Measurements from ENCODE around the gene TMEM222. TPM values are rescaled to one million over a fixed set of nuclear protein-coding genes. Genes with fewer than 3 reads are reported as not detected.
A peak's percentile ranks its signal among the peaks of the same experiment; 100 is the strongest.

The TMEM222 gene
- total and polyA plus RNA-seq, 8 donors: 11.9 to 37.0 (median 17.5) TPM

DNA sequence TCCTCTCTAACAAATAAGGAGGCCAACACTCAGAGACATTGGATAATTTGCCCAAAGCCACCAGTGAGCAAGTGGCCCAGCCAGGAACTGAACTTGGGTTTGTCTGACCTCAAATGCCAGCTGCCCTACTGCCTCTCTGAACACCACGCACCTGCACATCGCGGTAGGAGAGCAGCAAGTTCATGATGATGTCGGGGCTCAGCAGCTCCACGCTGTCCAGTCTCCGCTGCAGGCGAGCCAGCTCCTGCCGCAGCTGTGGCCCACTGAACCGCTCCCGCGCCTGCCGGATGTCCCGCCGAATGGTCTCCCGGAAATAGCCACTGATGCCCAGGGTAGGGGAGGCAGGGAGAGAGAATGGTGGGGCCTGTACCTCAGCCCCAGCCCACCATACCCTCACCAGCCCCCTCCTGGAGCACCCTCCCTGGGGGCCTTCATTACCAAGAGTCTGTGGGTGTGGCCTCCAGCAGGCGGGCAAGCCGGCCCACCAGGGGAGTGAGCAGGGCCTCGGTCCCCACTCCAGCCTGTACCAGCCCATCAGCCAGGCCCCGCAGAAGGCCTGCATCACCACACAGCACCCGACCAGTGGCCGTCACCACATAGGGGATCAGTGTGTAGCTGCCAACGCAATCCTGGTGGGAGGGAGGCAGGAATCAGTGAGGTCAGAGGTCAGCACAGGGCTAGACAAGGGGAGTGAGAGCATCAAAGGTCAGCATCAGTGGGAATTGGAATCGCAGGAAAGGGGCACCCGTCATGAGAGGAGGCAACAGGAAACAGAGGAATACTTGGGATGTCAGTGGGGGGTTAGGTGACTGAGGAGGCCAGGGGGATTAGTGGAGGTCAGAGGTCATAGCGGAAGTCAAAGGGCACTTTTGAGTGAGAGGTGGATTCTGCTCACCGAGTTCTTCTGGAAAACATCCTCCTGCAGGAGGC lies 42.1 kb downstream of the TMEM222 start:
- no peak for FAIRE-seq
- Histone ChIP-seq H3K36me3 (no peaks in the 10 kb centered on the region), H3K4me1 (peaks cover 0 to 11% (median 4%) of the 10 kb centered on the region in 3 donors), H3K27ac (no peak overlapping the region), H3K27me3 (no peaks in the 10 kb centered on the region), H3K4me3 (no peak overlapping the region), H3K9me3 (no peaks in the 10 kb centered on the region)
- DNase-seq: no peak
- WGBS, 2 donors: 90 to 92% methylated on average over 26 of the region's 26 CpGs
- intact Hi-C loops (cut with DNase I): no loop called here
- TF ChIP-seq CTCF (IDR thresholded peaks at IDR 0.05): no peak
- no peak for ATAC-seq

DNA sequence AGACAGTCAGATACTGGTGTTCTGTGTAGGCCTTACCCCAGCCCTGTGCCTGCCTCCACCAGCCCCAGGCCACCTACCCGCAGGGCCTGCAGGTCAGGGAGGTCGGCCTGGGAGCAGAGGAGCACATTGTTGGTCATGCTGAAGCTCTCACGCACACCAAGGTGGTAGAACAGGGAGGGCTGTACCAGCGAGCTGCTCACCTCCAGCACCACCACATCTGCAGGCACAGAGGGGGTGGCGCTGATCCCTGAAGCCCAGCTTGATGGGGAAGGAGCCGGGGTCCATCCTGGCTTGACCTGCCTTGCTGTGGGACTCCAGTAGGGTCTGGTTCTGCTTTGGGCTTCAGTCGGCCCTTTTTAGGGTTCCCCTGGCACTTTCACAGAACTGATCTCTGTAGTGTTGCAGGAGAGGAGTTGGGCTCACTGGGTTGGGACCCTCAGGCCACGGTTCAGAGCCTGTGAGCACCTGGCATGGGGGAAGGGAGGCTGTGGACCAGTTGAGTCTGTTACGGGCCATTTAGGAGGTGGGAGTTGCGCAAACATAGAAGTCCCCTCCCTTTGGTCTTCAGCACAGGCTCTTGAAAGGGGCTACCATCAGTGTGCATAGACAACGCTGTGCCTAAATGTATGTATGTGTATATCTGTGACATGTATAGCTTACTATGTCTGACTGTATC lies 42.9 kb downstream of the TMEM222 start:
- peak overlapping the region in 1 of 4 donors; percentile 94 for H3K27ac ChIP-seq
- ATAC-seq (no peak), DNase-seq (no peak), FAIRE-seq (no peak)
- intact Hi-C loops (cut with DNase I): no loop called here
- no peaks in the 10 kb centered on the region for H3K27me3 ChIP-seq
- 80 to 81% methylated on average over 11 of the region's 11 CpGs for WGBS, 2 donors
- no peak for TF ChIP-seq CTCF (IDR thresholded peaks at IDR 0.05)
- no peaks in the 10 kb centered on the region for H3K36me3 ChIP-seq
- H3K9me3 ChIP-seq: no peaks in the 10 kb centered on the region
- H3K4me3 ChIP-seq: peak overlapping the region in 2 of 4 donors; percentile 61 to 84
- peaks cover 0 to 11% (median 4%) of the 10 kb centered on the region in 3 donors for H3K4me1 ChIP-seq

DNA sequence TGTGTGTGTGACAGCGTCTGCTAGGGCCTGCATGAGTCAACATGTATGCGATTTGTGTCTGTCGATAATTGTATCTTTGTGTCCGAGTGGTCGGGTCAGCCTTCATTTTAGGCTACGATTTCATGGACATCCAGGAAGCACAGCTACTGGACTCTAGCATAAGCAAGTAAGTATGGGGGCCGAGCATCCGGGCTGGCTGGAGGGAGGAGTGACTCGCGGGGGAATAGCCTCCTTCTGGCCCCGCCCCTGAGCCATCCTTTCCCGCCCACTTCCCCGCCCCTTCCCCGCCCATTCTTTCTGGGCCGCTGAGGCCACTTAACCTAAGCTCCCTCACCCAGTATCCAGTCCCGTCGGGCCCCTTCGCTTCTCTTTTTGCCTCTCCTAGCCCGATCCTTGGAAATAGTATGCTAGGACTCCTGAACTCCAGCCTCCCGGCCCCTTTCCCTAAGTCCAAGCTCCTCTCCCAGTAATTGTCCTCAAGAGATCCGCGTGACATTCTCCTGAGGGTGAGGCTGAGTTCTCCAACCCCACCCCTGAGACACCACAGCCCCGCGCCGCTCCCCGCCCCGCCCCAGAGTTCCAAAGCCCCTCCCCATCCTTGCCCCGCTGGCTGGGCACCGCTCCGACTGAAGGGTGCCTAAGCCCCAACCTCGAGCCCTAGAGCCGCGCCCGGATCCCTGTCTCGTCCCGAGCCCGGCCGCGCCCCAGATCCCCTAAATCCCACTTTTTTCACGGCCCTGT lies 43.6 kb downstream of the TMEM222 start:
- WGBS, 2 donors: 4% methylated on average over 39 to 40 of the region's 40 CpGs
- TF ChIP-seq CTCF (IDR thresholded peaks at IDR 0.05): no peak
- peak; percentile 80 to 88 (median 82) for ATAC-seq
- Histone ChIP-seq H3K36me3 (no peaks in the 10 kb centered on the region), H3K9me3 (no peaks in the 10 kb centered on the region), H3K27ac (peak overlapping the region; percentile 63 to 94 (median 84)), H3K4me3 (peak overlapping the region; percentile 45 to 84 (median 60)), H3K27me3 (no peaks in the 10 kb centered on the region), H3K4me1 (peaks cover 0 to 11% (median 4%) of the 10 kb centered on the region in 3 donors)
- intact Hi-C loops (cut with DNase I): no loop called here
- DNase-seq: peak; percentile 76 to 92 (median 88)
- no peak for FAIRE-seq

DNA sequence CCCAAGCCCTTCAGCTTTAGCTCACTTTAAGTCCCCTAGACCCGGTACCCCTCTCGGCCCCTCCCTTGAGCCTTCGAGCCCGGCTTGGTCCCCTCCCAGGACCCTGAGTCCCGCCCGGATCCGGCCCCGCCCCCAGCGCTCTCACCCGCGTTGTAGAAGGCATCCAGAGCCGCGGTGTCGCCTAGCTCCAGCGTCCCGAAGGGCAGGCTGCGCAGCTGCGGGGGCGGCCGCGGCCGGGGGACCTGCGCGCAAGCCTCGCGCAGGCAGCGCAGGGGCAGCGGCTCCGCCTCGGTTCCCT lies 44.1 kb downstream of the TMEM222 start:
- Histone ChIP-seq H3K27me3 (no peaks in the 10 kb centered on the region), H3K9me3 (no peaks in the 10 kb centered on the region), H3K4me3 (peak overlapping the region; percentile 45 to 84 (median 60)), H3K27ac (peak overlapping the region; percentile 63 to 94 (median 84)), H3K36me3 (no peaks in the 10 kb centered on the region), H3K4me1 (peaks cover 0 to 11% (median 4%) of the 10 kb centered on the region in 3 donors)
- ATAC-seq: peak; percentile 49 to 64 (median 56)
- TF ChIP-seq CTCF (IDR thresholded peaks at IDR 0.05): no peak
- no peak for FAIRE-seq
- DNase-seq: peak; percentile 63 to 88 (median 82)
- intact Hi-C loops (cut with DNase I): no loop called here
- WGBS, 2 donors: 0 to 1% methylated on average over 20 to 30 of the region's 30 CpGs
